Measurements from ENCODE around the gene GCN1. TPM values are rescaled to one million over a fixed set of nuclear protein-coding genes. Genes with fewer than 3 reads are reported as not detected.
A peak's percentile ranks its signal among the peaks of the same experiment; 100 is the strongest.
"Not testable (repeated sequence)": the region's sequence is repeated elsewhere in the genome, so short reads cannot be mapped to it uniquely, and the experiment has no call there.

Gene GCN1
- total and polyA plus RNA-seq, 2 of the 8 experiments (the other 6 are each of a cell fraction or from before 2014, with no cell fraction given): 61.4 to 133 TPM

- not testable (repeated sequence) for H3K4ac ChIP-seq (replicated peaks; ENCODE audit: insufficient read length, low read depth, low read length); H3K56ac ChIP-seq (replicated peaks; ENCODE audit: insufficient read length, low read depth, low read length); H3K4me3 ChIP-seq (ENCODE audit: extremely low read depth in 1 of 4, insufficient read depth in 2 of 4, low read depth in 3 of 4, low read length in 4 of 4); H3K9me3 ChIP-seq (ENCODE audit: insufficient read depth in 2 of 2, low read depth in 1 of 2, low read length in 1 of 2); H2BK12ac ChIP-seq (ENCODE audit: low read depth, low read length); H3K27me3 ChIP-seq (replicated peaks in 1 of 4; ENCODE audit: control insufficient read depth in 3 of 4, extremely low read depth in 1 of 4, insufficient read depth in 3 of 4, low read length in 3 of 4); H3K79me2 ChIP-seq (ENCODE audit: control insufficient read depth in 1 of 2, insufficient read depth in 2 of 2, low read length in 2 of 2); H3K23me2 ChIP-seq (ENCODE audit: low read depth, low read length); H2BK20ac ChIP-seq (ENCODE audit: low read length); H2BK15ac ChIP-seq (ENCODE audit: low read length); H3K27ac ChIP-seq (ENCODE audit: low read depth, low read length); H2AFZ ChIP-seq (ENCODE audit: low read length); FAIRE-seq; H4K20me1 ChIP-seq (replicated peaks in 1 of 2; ENCODE audit: control insufficient read depth in 1 of 2, insufficient read depth in 2 of 2, low read length in 2 of 2); H3K14ac ChIP-seq (ENCODE audit: insufficient read length); H4K91ac ChIP-seq (replicated peaks; ENCODE audit: insufficient read length, low read length); H2AK5ac ChIP-seq (ENCODE audit: low read depth, low read length); H3K79me1 ChIP-seq (ENCODE audit: low read depth, low read length); H3K18ac ChIP-seq (ENCODE audit: extremely low read depth, low read length); H3K9ac ChIP-seq (replicated peaks in 1 of 4; ENCODE audit: extremely low read depth in 1 of 4, low read depth in 3 of 4, low read length in 3 of 4); H4K5ac ChIP-seq (ENCODE audit: insufficient read length, low read depth, low read length); H3K23ac ChIP-seq (ENCODE audit: insufficient read length); H4K8ac ChIP-seq (ENCODE audit: extremely low read depth, insufficient read depth, low read length); H3K4me1 ChIP-seq (replicated peaks in 1 of 4; ENCODE audit: control insufficient read depth in 3 of 4, insufficient read depth in 4 of 4, low read length in 3 of 4); H2BK5ac ChIP-seq (ENCODE audit: low read depth, low read length); H2BK120ac ChIP-seq (replicated peaks; ENCODE audit: low read depth, low read length); H3K4me2 ChIP-seq (ENCODE audit: insufficient read depth in 1 of 2, low read depth in 2 of 2, low read length in 2 of 2); DNase-seq (ENCODE audit: low read depth in 1 of 2, low spot score in 2 of 2)
- peaks cover 7 to 48% (median 30%) of the 10 kb centered on the region in 4 experiments for H3K36me3 ChIP-seq (ENCODE audit: control insufficient read depth in 2 of 4, insufficient read depth in 4 of 4, low read length in 3 of 4)
- POLR2A ChIA-PET (ENCODE audit: partially characterized antibody): interaction anchor here (29.0 to 88.3 kb wide), 3 partner anchors 3 to 54 kb away, joined by 1305 to 4270 read pairs (median 1305); partner anchors contain the start of genes GCN1, PXN, RNU4-1 and RNU4-2
- CTCF ChIA-PET (ENCODE audit: partially characterized antibody): interaction anchor here (1.2 kb wide), 1 partner anchor 15 kb away, joined by 3 read pairs; no protein-coding TSS in a partner anchor
- TF ChIP-seq POLR2A (IDR thresholded peaks at IDR 0.05; ENCODE audit: control extremely low read depth in 1 of 2, low read depth in 2 of 2, low read length in 2 of 2): peak in 1 of 2 experiments; percentile 15; a peak in 1 of 3 replicates
- 92% methylated on average over 5 of the region's 5 CpGs; no CpG with 5 or more reads in 1 of the 2 experiments for WGBS, 2 experiments (ENCODE audit: extremely low coverage in 1 of 2, insufficient coverage in 1 of 2, insufficient read length in 1 of 2, insufficient replicate concordance in 2 of 2, low coverage in 1 of 2, low lambda C conversion rate in 2 of 2, missing lambda C conversion rate in 1 of 2)
Observed at GRCh38 chr12:120213182-120213581, 18.7 kb upstream of the GCN1 start.

Measured in H1 (cell line).